Muscle of leg (tissue), 11 donors: ENCODE measurements around the gene IGFL2. TPM values are rescaled to one million over a fixed set of nuclear protein-coding genes. Genes with fewer than 3 reads are reported as not detected.
"Not testable (repeated sequence)": the region's sequence is repeated elsewhere in the genome, so short reads cannot be mapped to it uniquely, and the experiment has no call there.

Experiments used
- DNase-seq: peaks from one replicate; pipeline ENCODE4 v3.0.0; 2013
- H3K27ac ChIP-seq: one replicate; pipeline ENCODE4 v1.5.1; 2013; ENCODE audit warnings: mild to moderate bottlenecking, low read length, control low read depth
- H3K27me3 ChIP-seq: one replicate; pipeline ENCODE4 v1.6.1; 2013; ENCODE audit warnings: low read length; ENCODE audit not compliant: control insufficient read depth, insufficient read depth
- H3K36me3 ChIP-seq: one replicate; pipeline ENCODE4 v1.6.1; 2013; ENCODE audit warnings: low read length; ENCODE audit not compliant: control insufficient read depth, insufficient read depth
- H3K4me1 ChIP-seq: one replicate; pipeline ENCODE4 v1.6.1; 2013; ENCODE audit warnings: low read length; ENCODE audit not compliant: control insufficient read depth, insufficient read depth
- H3K4me3 ChIP-seq: one replicate; pipeline ENCODE4 v1.5.1; 2013; ENCODE audit warnings: low read length, control low read depth
- H3K9me3 ChIP-seq: replicated peaks from 2 replicates; pipeline ENCODE4 v1.6.1; 2013; ENCODE audit warnings: low read depth, low read length; ENCODE audit not compliant: control insufficient read depth
- WGBS: methylation state at CpG from one replicate; pipeline ENCODE4 v1.1.5; 2013; ENCODE audit warnings: missing lambda C conversion rate; ENCODE audit not compliant: insufficient coverage; 5-methylcytosine and 5-hydroxymethylcytosine counted together
- polyA plus RNA-seq, 8 donors: library from polyadenylated mRNA; unstranded; fragments of 120-200 nt; gene quantifications; one replicate each; pipeline versions ENCODE4 v1.2.1 to v1.2.3, GENCODE V29; 2013; ENCODE audit warnings: inconsistent platforms in 1 of 8, low replicate concordance in 1 of 8; ENCODE audit not compliant: insufficient read length in 8 of 8, insufficient read depth in 1 of 8
- total RNA-seq: library from RNA; stranded (reverse); fragments of 120-200 nt; gene quantifications from one replicate; pipeline ENCODE4 v1.2.4, GENCODE V29; 2013

The IGFL2 gene
- total and polyA plus RNA-seq, 9 donors = 0.09 to 11.4 (median 0.33) TPM; not detected in 5

DNA sequence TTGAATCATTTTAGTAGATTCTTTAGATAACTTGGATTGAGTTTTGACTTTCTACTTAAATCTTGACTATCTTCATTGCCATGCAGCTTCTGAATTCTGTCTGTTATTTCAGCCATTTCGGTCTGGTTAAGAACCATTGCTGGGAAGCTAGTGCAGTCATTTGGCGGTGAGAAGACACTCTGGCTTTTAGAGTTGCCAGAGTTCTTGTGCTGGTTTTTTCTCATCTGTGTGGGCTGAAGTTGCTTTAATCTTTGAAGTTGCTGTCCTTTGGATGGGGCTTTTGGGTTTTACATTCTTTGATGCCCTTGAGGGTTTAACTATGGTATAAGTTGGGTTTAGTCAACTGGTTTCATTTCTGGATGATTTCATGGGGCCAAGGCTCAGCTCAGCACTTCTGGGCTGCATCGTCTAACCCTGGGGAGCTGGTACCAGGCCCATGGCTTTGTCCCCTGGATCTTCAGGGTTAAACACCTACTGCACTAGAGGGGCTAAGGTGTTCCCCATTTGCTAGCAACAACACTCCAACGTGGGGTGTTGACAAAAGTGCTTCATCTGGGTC lies 10.0 kb upstream of the IGFL2 start:
- H3K4me1 ChIP-seq = peaks cover 9% of the 10 kb centered on the region
- H3K9me3 ChIP-seq = no peaks in the 10 kb centered on the region
- H3K4me3 ChIP-seq = no peak overlapping the region
- 83% methylated on average over 3 of the region's 4 CpGs for WGBS
- no peak for DNase-seq
- H3K36me3 ChIP-seq = no peaks in the 10 kb centered on the region
- H3K27ac ChIP-seq = no peak overlapping the region
- peaks cover 3% of the 10 kb centered on the region for H3K27me3 ChIP-seq

DNA sequence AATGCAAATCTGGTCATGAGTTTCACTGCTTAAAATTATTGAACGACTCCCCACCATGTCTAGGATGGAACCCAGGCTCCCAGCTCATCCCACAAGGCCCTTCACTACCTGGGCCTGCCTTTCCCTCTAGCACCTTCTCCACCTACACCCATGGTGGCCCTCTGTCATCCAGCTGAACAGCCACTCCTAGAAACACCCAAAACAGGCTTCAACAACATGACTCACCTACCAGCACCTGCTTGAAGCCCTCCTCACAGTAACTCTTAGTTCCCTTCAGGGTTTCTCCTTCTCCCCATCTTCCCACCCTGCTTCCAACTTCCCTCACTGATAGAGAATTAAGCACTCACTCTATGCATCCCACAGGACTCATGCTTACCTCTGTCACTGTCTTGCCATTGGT lies 6.6 kb upstream of the IGFL2 start:
- no peaks in the 10 kb centered on the region for H3K9me3 ChIP-seq
- peaks cover 7% of the 10 kb centered on the region for H3K27me3 ChIP-seq
- H3K4me1 ChIP-seq = no peaks in the 10 kb centered on the region
- WGBS = 57% methylated on average over 1 of the region's 1 CpG
- H3K4me3 ChIP-seq = no peak overlapping the region
- H3K36me3 ChIP-seq = no peaks in the 10 kb centered on the region
- no peak for DNase-seq
- no peak overlapping the region for H3K27ac ChIP-seq

DNA sequence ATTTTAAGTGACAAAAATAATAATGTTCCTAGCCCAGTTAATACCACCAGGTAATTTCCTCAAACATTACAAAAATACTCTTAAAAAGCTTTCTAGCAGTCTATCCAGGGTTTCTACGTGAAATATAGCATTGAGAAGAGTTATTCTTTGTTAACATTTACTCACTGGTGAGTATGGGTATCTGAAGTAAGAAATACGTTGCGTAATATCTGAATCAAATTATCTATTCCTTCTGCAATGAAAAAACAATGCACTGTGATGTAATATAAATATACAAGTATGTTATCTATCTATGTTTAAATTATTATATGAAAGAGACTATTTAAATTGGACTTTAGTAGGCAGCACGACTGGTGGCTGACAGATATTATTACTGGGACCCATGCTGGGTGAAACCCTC lies 5.7 kb upstream of the IGFL2 start:
- H3K9me3 ChIP-seq = no peaks in the 10 kb centered on the region
- no CpG with 5 or more reads among the region's 4 CpGs for WGBS
- DNase-seq = no peak
- no peaks in the 10 kb centered on the region for H3K4me1 ChIP-seq
- H3K27ac ChIP-seq = no peak overlapping the region
- no peak overlapping the region for H3K4me3 ChIP-seq
- no peaks in the 10 kb centered on the region for H3K36me3 ChIP-seq
- peaks cover 7% of the 10 kb centered on the region for H3K27me3 ChIP-seq

DNA sequence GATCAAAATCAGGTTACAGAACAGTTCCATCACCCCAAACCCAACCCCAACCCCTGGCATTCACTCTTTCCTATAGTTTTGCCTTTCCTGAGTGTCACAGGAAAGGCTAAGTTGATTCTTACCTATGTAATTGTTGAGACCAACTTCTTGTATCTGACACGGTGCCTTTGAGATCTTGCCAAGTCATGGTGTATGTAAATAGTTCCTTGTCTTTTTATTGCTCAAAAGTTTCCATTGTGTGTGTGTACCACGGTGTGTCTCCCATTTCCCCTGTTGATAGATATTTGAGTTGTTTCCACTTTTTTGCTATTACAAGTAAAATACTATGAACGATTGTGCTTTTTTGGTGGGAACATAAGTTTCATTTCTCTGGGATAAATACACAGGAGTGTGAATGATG lies 3.3 kb upstream of the IGFL2 start:
- no peak for DNase-seq
- H3K4me3 ChIP-seq = no peak overlapping the region
- H3K27me3 ChIP-seq = peaks cover 8% of the 10 kb centered on the region
- H3K9me3 ChIP-seq = no peaks in the 10 kb centered on the region
- H3K4me1 ChIP-seq = no peaks in the 10 kb centered on the region
- H3K36me3 ChIP-seq = no peaks in the 10 kb centered on the region
- H3K27ac ChIP-seq = no peak overlapping the region
- WGBS = no CpG with 5 or more reads among the region's 3 CpGs

DNA sequence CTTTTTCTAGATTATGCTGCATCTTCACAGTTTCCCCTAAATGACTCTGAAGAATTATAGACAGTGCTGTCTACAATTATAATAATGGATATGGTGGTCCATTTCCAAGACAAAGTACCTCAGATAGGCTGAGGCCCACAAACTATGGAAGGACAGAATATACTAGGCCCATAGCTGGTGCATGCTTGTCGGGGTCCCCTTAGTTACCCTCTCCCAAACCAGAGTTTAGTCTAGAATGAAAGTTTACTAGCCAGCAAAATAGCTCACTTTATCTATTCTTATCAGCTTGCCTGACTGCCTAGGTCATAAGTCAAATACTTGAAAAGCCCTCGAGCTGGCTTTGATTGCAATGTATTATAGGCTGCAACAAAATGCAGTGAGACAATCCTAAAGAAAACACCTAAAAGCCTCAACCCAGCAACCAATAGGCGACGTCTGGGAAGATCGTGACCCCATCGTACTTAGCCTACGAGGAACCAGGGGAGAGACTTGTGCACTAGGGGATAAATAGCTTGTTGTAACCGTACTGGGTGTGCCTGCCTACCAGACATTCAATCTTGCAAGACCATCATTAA lies 785 bp upstream of the IGFL2 start:
- peaks cover 9% of the 10 kb centered on the region for H3K27me3 ChIP-seq
- no peak overlapping the region for H3K4me3 ChIP-seq
- no peaks in the 10 kb centered on the region for H3K9me3 ChIP-seq
- no peaks in the 10 kb centered on the region for H3K4me1 ChIP-seq
- 65% methylated on average over 4 of the region's 8 CpGs for WGBS
- DNase-seq = no peak
- no peak overlapping the region for H3K27ac ChIP-seq
- H3K36me3 ChIP-seq = no peaks in the 10 kb centered on the region

DNA sequence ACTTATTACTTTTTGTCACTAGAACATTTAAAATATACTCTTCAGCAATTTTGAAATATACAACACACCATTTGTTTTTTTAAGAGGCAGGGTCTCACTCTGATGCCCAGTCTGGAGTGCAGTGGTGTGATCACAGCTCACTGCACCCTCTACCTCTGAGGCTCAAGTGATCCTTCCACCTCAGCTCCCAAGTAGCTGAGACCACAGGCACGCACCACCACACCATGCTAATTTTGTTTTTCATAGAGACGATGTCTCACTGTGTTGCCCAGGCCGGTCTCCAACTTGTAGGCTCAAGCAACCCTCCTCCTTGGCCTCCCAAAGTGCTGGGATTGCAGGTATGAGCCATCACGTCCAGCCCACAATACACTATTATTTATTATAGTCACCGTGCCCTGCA lies 2.6 kb downstream of the IGFL2 start:
- Histone ChIP-seq H3K36me3 (no peaks in the 10 kb centered on the region), H3K4me1 (no peaks in the 10 kb centered on the region), H3K9me3 (no peaks in the 10 kb centered on the region), H3K4me3 (no peak overlapping the region), H3K27me3 (peaks cover 5% of the 10 kb centered on the region), H3K27ac (no peak overlapping the region)
- DNase-seq = no peak
- 89% methylated on average over 5 of the region's 5 CpGs for WGBS

DNA sequence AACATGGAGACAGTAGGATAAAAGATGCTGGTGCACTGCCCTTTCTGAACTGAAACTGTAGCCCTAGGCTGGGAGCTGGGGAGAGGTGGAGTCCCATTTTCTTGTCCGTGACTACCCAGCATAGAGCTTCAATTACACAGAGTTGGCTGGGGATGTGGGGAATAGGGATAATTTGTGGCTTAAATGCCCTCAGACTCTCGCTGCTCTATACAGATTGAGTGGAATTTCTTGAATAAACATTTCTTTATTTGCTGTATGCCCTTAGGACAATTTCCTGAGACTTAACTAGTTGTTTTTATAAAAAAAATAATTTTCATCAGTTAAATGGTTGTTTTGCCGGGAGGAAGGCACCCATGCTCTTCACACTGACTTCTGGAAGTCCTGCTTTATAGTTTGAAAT lies 7.2 kb downstream of the IGFL2 start:
- no CpG with 5 or more reads among the region's 3 CpGs for WGBS
- peaks cover 2% of the 10 kb centered on the region for H3K27me3 ChIP-seq

DNA sequence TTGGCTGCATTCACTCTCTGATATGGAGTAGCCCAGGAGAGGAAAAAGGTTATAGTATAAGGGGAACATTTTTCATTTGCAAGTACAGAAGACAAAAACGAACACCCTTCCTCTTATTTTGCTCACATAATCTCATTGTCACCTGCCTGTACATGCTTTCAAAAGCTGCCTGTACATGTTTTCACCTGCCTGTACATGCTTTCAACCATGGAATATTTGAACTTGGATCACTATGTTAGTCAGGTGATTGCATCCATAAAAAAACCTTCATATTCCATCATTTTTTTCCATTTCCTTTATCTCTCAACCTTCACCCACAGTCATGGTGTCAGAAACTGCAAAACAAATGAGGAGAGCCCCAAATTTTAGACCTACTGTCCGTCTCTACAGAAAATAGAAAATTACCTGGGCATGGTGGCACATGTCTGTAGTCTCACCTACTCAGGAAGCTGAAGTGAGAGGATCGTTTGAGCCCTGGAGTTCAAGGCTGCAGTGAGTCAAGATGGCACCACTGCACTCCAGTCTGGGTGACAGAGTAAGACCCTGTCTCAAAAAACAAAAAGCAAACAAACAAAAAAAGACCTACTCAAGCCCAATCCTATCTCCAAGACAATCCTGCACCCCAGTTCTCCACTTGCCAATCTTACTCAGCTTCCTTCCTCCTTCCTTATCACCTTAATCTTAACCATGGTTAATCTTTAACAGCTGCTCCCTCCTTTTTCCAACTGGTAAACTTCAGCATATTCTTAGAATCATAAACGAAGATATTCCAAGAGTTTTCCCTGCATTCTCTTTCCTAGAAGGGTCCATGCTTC lies 11.6 kb downstream of the IGFL2 start:
- peaks cover 2% of the 10 kb centered on the region for H3K27me3 ChIP-seq
- WGBS = 22% methylated on average over 1 of the region's 4 CpGs

More for the DNA sequence above, 7.2 kb downstream of the IGFL2 start:
- no peak overlapping the region for H3K27ac ChIP-seq
- H3K36me3 ChIP-seq = no peaks in the 10 kb centered on the region
- H3K4me3 ChIP-seq = no peak overlapping the region
- DNase-seq = no peak
- no peaks in the 10 kb centered on the region for H3K4me1 ChIP-seq
- no peaks in the 10 kb centered on the region for H3K9me3 ChIP-seq

DNA sequence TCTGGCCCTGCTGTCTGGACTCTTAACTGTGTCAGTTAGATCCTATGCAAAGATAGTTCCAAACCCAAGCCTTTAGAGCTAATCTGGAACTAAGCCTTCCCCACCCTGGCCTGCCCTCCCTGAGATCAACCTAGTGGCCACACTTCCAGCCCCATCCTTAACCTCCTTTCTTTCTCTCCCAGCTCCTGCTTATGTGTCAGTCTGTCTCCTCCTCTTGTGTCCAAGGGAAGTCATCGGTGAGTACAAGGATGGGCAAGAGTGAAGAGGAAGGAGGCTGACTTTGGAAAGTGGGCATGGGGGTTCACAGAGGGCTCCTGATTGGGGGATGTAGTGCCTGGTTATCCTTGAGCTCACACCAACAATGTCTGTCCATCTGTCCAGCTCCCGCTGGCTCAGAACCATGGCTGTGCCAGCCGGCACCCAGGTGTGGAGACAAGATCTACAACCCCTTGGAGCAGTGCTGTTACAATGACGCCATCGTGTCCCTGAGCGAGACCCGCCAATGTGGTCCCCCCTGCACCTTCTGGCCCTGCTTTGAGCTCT lies 12.3 kb downstream of the IGFL2 start:
- Histone ChIP-seq H3K36me3 (no peaks in the 10 kb centered on the region), H3K27me3 (peaks cover 2% of the 10 kb centered on the region), H3K27ac (no peak overlapping the region), H3K4me1 (no peaks in the 10 kb centered on the region), H3K4me3 (no peak overlapping the region), H3K9me3 (no peaks in the 10 kb centered on the region)
- 94% methylated on average over 6 of the region's 7 CpGs for WGBS
- DNase-seq = no peak

More for the DNA sequence above, 11.6 kb downstream of the IGFL2 start:
- H3K9me3 ChIP-seq = no peaks in the 10 kb centered on the region
- no peak overlapping the region for H3K27ac ChIP-seq
- H3K4me3 ChIP-seq = no peak overlapping the region
- H3K4me1 ChIP-seq = no peaks in the 10 kb centered on the region
- DNase-seq = no peak
- no peaks in the 10 kb centered on the region for H3K36me3 ChIP-seq

DNA sequence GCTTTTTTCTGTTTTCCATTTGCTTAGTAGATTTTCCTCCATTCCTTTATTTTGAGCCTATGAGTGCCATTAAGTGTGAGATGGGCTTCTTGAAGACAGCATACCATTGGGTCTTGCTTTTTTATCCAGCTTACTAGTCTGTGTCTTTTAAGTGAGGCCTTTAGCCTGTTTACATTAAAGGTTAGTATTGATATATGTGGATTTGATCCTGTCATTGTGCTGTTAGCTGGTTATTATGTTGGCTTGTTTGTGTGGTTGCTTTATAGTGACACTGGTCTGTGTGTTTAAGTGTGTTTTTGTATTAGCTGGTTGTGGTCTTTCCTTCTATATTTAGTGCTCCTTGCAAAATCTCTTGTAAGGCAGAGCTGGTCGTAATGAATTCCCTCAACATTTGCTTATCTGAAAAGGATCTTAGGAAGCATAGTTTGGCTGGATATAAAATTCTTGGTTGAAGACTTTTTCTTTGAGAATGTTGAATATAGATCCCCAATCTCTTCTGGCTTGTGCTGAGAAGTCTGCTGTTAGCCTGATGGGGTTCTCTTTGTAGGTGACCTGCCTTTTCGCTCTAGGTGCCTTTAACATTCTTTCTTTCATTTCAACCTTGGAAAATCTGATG lies 13.7 kb downstream of the IGFL2 start:
- H3K27ac ChIP-seq, H3K36me3 ChIP-seq: not testable (repeated sequence)
- WGBS = no CpG with 5 or more reads among the region's 2 CpGs

More for the DNA sequence above, 13.7 kb downstream of the IGFL2 start:
- H3K4me1 ChIP-seq, DNase-seq, H3K27me3 ChIP-seq, H3K9me3 ChIP-seq, H3K4me3 ChIP-seq: not testable (repeated sequence)
